Activated T-helper 1 cell treated with anti-CD3 and anti-CD28 coated beads, Interleukin-12 subunit alpha, Interleukin-12 subunit beta, Interleukin-2, Interleukin-4 antibody, amounts not matched to agents 30 ng/mL and 10 ng/mL and 1 ng/mL, durations not matched to agents 14 hours and 24 hours and 36 hours (primary cell): Measurements from ENCODE around the gene UNC119B. TPM values are rescaled to one million over a fixed set of nuclear protein-coding genes. Genes with fewer than 3 reads are reported as not detected.
A peak's percentile ranks its signal among the peaks of the same experiment; 100 is the strongest.
"Not testable (repeated sequence)": the region's sequence is repeated elsewhere in the genome, so short reads cannot be mapped to it uniquely, and the experiment has no call there.

Source experiments
- DNase-seq: peaks from one replicate; pipeline ENCODE4 v3.0.0; 2021; ENCODE audit warnings: low spot score
- H3K27ac Mint-ChIP-seq: one replicate; pipeline ENCODE4 v1.8.0; 2021; ENCODE audit warnings: mild to moderate bottlenecking, mixed read lengths
- H3K27me3 Mint-ChIP-seq: one replicate; pipeline ENCODE4 v1.8.0; 2022; ENCODE audit warnings: mild to moderate bottlenecking, moderate library complexity, mixed read lengths; ENCODE audit not compliant: insufficient read depth
- H3K36me3 Mint-ChIP-seq: one replicate; pipeline ENCODE4 v1.8.0; 2021; ENCODE audit warnings: low read depth, mixed read lengths
- H3K4me1 Mint-ChIP-seq: one replicate; pipeline ENCODE4 v1.8.0; 2021; ENCODE audit warnings: low read depth, mixed read lengths
- H3K4me3 Mint-ChIP-seq: one replicate; pipeline ENCODE4 v1.8.0; 2021; ENCODE audit warnings: mild to moderate bottlenecking, moderate library complexity, mixed read lengths
- H3K9me3 Mint-ChIP-seq: one replicate; pipeline ENCODE4 v1.8.0; 2021; ENCODE audit warnings: mixed read lengths
- intact Hi-C: fragments of 100-400 bp; cut with micrococcal nuclease; formaldehyde crosslinking; loops from one replicate; pipeline ENCODE4 v1.15.1; 2024
- total RNA-seq: library from RNA; stranded (reverse); gene quantifications from 2 replicates; pipeline ENCODE4 v1.2.3, GENCODE V29; 2022

The UNC119B gene
- total RNA-seq, 1 donor from 2014 or later = 24.6 TPM

DNA sequence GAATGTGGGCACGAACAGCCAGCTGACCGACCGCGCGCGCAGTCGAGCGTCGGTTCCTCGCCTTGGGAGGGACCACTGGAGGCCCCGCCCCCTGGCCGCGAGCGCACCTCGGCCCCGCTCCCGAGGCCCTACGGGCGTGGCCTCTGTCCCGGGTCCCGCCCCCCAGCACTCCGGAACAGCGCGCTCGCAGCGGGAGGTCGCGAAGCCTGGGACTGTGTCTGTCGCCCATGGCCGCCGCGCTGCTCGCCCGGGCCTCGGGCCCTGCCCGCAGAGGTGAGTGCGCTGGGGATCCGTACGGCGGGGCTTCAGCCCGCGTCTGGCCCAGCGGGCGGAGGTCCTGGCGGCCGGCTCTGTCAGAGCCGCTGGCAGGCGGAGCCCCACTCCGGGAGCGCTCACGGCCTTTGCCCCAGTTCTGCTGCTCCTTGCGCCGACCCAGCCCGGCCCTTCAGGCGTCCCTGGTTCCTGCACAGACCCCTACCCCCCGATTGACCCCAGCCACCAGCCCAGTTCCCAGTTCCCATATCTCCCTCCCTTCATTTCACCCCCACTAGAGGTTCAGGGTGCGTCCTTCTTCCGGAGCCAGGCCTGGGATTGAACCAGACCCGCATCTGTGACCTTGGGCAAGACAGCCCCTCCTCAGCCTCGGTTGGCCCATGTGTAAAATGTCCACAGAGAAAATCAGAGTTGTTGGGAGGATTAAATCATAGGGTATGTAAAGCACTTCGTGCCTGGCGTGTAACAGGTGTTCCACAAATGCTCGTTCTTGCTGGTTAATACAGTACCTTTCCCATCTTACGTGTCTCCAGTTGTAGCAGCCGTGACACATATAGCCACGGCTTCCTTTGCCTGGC, 15.6 kb downstream of the UNC119B start, which contains the start of gene ACADS:
Gene ACADS (plus strand): TSS at position 168 of the 851 bp plus-strand sequence. CDS start 60 bp downstream, at position 228.
- Mint-ChIP-seq H3K4me1 (peaks cover 22% of the 10 kb centered on the region), H3K9me3 (no peaks in the 10 kb centered on the region), H3K27ac (peak within 1 kb of the TSS; percentile 87), H3K36me3 (peaks cover 32% of the 10 kb centered on the region), H3K27me3 (no peaks in the 10 kb centered on the region), H3K4me3 (peak within 1 kb of the TSS; percentile 94)
- intact Hi-C loops = loop anchor here (1.0 kb wide), 6 partner anchors 12 to 177 kb away; partner anchors contain the start of gene UNC119B
- peak; percentile 89 for DNase-seq

DNA sequence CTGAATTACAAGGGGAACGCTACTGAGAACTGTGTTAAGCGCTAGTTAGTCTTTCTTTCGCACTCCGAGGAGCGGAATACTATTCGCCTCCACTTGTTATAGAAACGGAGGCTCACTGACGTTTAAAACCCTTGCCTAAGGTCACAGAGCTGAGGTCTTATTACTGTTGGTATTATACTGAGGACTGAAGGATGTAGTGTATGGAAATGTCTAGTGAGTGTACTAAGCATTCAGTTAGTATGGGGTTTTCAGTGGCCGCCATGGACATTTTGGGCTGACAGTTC, 16.2 kb downstream of the UNC119B start:
- peaks cover 20% of the 10 kb centered on the region for H3K4me1 Mint-ChIP-seq
- H3K9me3 Mint-ChIP-seq = no peaks in the 10 kb centered on the region
- no peak for DNase-seq
- H3K36me3 Mint-ChIP-seq = peaks cover 29% of the 10 kb centered on the region
- H3K27ac Mint-ChIP-seq = peak overlapping the region; percentile 87
- H3K27me3 Mint-ChIP-seq = no peaks in the 10 kb centered on the region
- peak overlapping the region; percentile 94 for H3K4me3 Mint-ChIP-seq
- intact Hi-C loops = no loop called here

DNA sequence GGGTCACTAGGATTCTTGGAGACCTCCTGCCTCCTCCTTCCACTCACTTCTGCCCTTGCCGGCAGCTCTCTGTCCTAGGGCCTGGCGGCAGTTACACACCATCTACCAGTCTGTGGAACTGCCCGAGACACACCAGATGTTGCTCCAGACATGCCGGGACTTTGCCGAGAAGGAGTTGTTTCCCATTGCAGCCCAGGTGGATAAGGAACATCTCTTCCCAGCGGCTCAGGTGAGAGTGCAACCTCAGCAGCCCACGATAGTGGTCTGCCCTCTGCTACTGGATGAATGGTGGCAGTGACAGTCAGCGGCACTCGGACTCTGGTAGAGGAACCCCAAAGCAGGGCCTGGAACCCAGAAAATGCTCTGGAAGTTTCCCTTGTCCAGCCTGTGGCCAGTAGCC, 16.7 kb downstream of the UNC119B start:
- Mint-ChIP-seq H3K27me3 (no peaks in the 10 kb centered on the region), H3K9me3 (no peaks in the 10 kb centered on the region), H3K4me1 (peaks cover 20% of the 10 kb centered on the region), H3K4me3 (peak overlapping the region; percentile 94), H3K27ac (no peak overlapping the region), H3K36me3 (peaks cover 27% of the 10 kb centered on the region)
- intact Hi-C loops = no loop called here
- DNase-seq = no peak

DNA sequence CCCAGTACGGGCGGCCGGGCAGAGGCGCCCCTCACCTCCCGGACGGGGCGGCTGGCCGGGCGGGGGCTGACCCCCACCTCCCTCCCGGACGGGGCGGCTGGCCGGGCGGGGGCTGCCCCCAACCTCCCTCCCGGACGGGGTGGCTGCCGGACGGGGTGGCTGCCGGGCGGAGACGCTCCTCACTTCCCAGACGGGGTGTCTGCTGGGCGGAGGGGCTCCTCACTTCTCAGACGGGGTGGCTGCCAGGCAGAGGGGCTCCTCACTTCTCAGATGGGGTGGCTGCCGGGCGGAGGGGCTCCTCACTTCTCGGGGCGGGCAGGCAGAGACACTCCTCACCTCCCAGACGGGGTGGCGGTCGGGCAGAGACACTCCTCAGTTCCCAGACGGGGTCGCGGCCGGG, 21.9 kb downstream of the UNC119B start:
- H3K36me3 Mint-ChIP-seq = peaks cover 18% of the 10 kb centered on the region
- H3K27me3 Mint-ChIP-seq, H3K27ac Mint-ChIP-seq, intact Hi-C loops, DNase-seq, H3K9me3 Mint-ChIP-seq, H3K4me1 Mint-ChIP-seq, H3K4me3 Mint-ChIP-seq: not testable (repeated sequence)

DNA sequence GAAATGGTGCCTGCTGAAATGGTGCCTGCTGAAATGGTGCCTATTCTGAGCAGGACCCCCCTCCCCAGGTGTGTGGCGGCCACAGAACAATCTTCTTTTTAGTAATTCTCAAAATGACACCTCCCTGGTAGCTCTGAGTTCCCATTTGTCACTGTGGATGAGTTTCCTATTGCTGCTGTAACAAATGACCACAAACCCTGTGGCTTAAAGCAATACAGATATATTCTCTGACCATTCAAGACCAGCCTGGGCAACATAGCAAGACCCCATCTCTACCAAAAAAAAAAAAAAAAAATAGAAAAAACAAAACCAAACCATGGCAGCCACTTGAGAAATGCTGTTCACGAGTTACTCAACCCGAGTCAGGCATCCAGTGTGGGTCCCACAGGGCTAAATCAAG, 23.3 kb downstream of the UNC119B start:
- no peaks in the 10 kb centered on the region for H3K4me1 Mint-ChIP-seq
- no peak overlapping the region for H3K4me3 Mint-ChIP-seq
- DNase-seq = no peak
- no peak overlapping the region for H3K27ac Mint-ChIP-seq
- H3K9me3 Mint-ChIP-seq = no peaks in the 10 kb centered on the region
- H3K36me3 Mint-ChIP-seq = peaks cover 16% of the 10 kb centered on the region
- intact Hi-C loops = no loop called here
- no peaks in the 10 kb centered on the region for H3K27me3 Mint-ChIP-seq

DNA sequence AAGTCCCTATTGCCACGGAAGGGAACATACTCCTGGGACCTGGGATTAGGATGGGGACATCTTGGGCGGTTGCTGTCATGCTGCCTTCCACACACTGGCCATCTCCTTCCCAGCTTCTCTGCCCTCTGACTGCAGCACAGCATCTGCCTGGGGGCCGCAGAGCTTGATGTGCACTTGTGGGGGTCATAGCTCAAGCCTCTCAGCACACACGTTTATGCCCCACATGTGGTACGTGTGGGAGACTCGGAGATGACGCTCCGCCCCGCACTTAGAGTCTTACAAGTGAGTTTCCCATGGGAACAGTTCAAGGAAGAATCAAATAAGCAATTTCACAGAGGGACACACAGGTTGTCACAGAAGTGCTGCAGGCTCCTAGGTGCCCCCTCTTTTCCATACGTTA, 24.0 kb downstream of the UNC119B start:
- Mint-ChIP-seq H3K4me1 (no peaks in the 10 kb centered on the region), H3K4me3 (no peak overlapping the region), H3K36me3 (peaks cover 16% of the 10 kb centered on the region), H3K9me3 (no peaks in the 10 kb centered on the region), H3K27me3 (no peaks in the 10 kb centered on the region), H3K27ac (no peak overlapping the region)
- DNase-seq = no peak
- intact Hi-C loops = no loop called here

DNA sequence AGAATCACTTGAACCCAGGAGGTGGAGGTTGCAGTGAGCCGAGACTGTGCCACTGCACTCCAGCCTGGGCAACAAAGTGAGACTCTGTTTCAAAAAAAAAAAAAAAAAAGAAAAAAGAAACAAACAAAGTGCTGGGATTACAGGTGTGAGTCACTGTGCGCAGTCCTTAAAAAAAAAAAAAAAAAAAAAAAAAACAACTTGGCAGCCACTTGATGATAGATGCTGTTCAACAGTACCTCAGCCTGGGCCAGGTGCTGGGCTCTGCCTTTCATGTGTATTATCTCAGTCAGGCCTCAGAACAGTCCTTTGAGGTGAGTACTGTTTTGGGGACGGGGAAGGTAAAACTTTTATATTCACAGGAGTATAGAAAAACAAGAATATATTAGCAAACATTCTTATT, 24.9 kb downstream of the UNC119B start:
- H3K36me3 Mint-ChIP-seq = peaks cover 9% of the 10 kb centered on the region
- intact Hi-C loops = no loop called here
- DNase-seq = no peak
- no peaks in the 10 kb centered on the region for H3K4me1 Mint-ChIP-seq
- no peak overlapping the region for H3K27ac Mint-ChIP-seq
- H3K27me3 Mint-ChIP-seq = no peaks in the 10 kb centered on the region
- H3K4me3 Mint-ChIP-seq = no peak overlapping the region
- no peaks in the 10 kb centered on the region for H3K9me3 Mint-ChIP-seq

DNA sequence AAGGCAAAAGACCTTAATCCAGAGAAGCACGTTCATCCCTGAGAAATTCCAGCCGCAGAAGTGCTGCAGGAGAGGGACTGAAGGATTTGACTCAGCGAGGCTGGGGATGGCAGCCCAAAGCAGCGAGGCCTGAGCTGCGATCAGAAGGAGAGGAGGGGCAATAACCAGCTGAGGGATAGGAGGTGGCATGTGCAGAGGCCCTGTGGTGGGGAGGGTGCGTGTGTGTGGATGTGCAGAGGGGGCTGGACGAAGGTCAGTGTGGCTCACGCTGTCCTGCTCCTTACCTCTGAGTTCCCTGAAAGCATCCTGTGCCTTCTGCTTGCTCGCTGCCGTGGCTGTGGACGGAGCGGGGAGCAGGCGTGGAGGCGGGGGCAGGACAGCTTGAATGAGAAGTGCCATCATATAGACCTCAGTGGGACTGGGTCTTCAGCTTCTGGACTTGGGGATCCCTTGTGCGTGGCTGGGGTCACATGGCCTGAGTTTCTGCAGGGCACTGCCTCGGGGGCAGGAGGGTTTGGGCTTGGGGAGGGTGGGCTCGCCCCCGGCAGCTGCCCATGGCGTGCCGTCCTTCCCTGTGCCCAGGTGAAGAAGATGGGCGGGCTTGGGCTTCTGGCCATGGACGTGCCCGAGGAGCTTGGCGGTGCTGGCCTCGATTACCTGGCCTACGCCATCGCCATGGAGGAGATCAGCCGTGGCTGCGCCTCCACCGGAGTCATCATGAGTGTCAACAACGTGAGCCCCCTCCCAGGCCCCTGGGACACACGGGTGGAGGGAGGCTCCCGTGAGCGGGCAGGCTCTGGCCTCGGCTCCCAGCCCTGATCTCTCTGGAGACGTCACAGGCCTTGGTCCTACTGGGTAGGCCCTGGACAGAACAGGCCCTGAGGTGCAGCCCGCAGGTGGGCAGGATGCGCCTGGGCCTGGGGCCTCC, 26.4 kb downstream of the UNC119B start:
- H3K4me1 Mint-ChIP-seq = no peaks in the 10 kb centered on the region
- no peaks in the 10 kb centered on the region for H3K27me3 Mint-ChIP-seq
- peaks cover 5% of the 10 kb centered on the region for H3K36me3 Mint-ChIP-seq
- intact Hi-C loops = no loop called here
- peak overlapping the region; percentile 6 for H3K27ac Mint-ChIP-seq
- H3K9me3 Mint-ChIP-seq = no peaks in the 10 kb centered on the region
- DNase-seq = no peak
- no peak overlapping the region for H3K4me3 Mint-ChIP-seq

DNA sequence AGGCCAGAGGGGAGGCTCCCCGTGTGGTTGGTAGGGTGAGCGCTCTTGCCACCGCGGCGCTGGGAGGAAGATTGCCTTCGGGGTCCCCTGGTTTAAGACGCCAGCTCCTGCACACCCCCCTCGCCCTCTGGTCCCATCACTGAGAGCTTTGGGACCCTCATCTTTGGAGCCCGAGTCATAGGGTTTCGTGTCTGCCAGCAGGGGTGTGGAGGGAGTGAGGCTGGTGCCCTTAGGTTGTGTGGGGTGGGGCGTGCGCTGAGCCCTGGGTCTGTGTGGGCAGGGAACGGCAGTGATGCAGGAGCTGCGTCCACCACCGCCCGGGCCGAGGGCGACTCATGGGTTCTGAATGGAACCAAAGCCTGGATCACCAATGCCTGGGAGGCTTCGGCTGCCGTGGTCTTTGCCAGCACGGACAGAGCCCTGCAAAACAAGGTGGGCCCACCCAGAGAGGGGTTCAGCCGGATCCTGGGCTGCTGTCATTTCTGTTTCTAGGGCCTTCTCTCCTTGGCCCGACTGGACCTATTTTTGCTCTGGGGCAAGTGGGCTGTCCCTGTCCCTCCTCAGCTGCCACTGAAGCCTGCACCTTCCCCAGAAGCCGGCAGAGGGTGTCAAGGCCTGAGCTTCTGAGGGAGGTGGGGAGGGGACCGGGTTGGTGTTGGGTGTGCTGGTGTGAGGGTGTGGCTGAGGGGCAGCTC, 27.4 kb downstream of the UNC119B start:
- no peak overlapping the region for H3K27ac Mint-ChIP-seq
- intact Hi-C loops = no loop called here
- peaks cover 5% of the 10 kb centered on the region for H3K36me3 Mint-ChIP-seq
- no peak for DNase-seq
- H3K4me3 Mint-ChIP-seq = no peak overlapping the region
- no peaks in the 10 kb centered on the region for H3K4me1 Mint-ChIP-seq
- no peaks in the 10 kb centered on the region for H3K27me3 Mint-ChIP-seq
- H3K9me3 Mint-ChIP-seq = no peaks in the 10 kb centered on the region

DNA sequence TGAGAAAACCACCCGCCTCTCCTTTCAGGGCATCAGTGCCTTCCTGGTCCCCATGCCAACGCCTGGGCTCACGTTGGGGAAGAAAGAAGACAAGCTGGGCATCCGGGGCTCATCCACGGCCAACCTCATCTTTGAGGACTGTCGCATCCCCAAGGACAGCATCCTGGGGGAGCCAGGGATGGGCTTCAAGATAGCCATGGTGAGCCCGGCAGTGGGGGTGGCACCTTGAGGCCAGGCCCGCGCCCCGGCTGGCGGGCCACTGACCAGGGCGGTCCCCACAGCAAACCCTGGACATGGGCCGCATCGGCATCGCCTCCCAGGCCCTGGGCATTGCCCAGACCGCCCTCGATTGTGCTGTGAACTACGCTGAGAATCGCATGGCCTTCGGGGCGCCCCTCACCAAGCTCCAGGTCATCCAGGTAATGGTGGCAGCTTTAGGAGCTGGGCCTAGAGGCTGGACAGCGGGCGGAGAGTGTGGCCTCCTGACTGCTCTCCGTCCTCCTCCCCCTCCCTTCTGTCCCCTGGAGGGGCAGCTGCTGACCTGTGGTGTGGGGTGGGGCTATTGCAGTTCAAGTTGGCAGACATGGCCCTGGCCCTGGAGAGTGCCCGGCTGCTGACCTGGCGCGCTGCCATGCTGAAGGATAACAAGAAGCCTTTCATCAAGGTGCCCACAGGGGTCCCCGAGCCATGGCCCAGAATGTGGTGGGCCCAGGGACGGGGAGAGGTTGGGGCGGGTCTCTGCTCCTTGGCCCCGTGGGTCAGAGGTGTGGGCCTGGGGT, 28.2 kb downstream of the UNC119B start:
- Mint-ChIP-seq H3K4me1 (no peaks in the 10 kb centered on the region), H3K27me3 (no peaks in the 10 kb centered on the region)

DNA sequence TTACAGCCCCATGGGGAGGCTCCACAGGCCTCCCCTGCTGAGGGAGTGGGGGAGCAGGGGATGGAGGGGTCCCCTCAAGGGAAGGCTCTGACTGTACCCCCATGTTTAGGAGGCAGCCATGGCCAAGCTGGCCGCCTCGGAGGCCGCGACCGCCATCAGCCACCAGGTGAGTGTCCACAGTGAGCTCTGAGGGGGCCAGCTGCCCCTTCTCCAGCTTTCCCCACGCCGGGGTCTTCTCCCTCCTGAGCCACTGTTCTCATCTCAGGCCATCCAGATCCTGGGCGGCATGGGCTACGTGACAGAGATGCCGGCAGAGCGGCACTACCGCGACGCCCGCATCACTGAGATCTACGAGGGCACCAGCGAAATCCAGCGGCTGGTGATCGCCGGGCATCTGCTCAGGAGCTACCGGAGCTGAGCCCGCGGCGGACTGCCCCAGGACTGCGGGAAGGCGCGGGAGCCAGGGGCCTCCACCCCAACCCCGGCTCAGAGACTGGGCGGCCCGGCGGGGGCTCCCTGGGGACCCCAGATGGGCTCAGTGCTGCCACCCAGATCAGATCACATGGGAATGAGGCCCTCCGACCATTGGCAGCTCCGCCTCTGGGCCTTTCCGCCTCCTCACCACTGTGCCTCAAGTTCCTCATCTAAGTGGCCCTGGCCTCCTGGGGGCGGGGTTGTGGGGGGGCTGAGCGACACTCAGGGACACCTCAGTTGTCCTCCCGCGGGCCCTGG, 28.9 kb downstream of the UNC119B start:
- Mint-ChIP-seq H3K27ac (no peak overlapping the region), H3K36me3 (peaks cover 2% of the 10 kb centered on the region), H3K4me1 (no peaks in the 10 kb centered on the region), H3K4me3 (no peak overlapping the region), H3K27me3 (no peaks in the 10 kb centered on the region), H3K9me3 (no peaks in the 10 kb centered on the region)
- intact Hi-C loops = no loop called here
- no peak for DNase-seq

More for the DNA sequence above, 28.2 kb downstream of the UNC119B start:
- H3K9me3 Mint-ChIP-seq = no peaks in the 10 kb centered on the region
- peaks cover 5% of the 10 kb centered on the region for H3K36me3 Mint-ChIP-seq
- DNase-seq = no peak
- H3K4me3 Mint-ChIP-seq = no peak overlapping the region
- intact Hi-C loops = no loop called here
- H3K27ac Mint-ChIP-seq = no peak overlapping the region
